Natural killer cell (primary cell): Measurements from ENCODE around the gene SORBS2. TPM values are rescaled to one million over a fixed set of nuclear protein-coding genes. Genes with fewer than 3 reads are reported as not detected.

Experiments used
- ATAC-seq, 3 donors: fragments of 150-1000 bp in 2 of 3; fragments of 200-7000 bp in 1 of 3; cut with Tn5 transposase; 1 replicate in 1 of 3; 2 replicates in 2 of 3; pipeline ENCODE4 v1.10.0; 2021; ENCODE audit warnings: mild to moderate bottlenecking in 2 of 3, moderate library complexity in 2 of 3
- DNase-seq, 2 donors: peaks; one replicate each; pipeline versions ENCODE4 v3.0.0 to v3.0.0-alpha.2; 2013 to 2021; ENCODE audit warnings: mixed read lengths in 1 of 2
- H3K27ac ChIP-seq: one replicate; pipeline ENCODE4 v1.5.1; 2013; ENCODE audit warnings: mild to moderate bottlenecking, low read length
- H3K27me3 ChIP-seq: one replicate; pipeline ENCODE4 v1.6.1; 2013; ENCODE audit warnings: low read length; ENCODE audit not compliant: control insufficient read depth, insufficient read depth
- H3K36me3 ChIP-seq: one replicate; pipeline ENCODE4 v1.6.1; 2013; ENCODE audit warnings: low read length; ENCODE audit not compliant: control insufficient read depth, insufficient read depth
- H3K4me1 ChIP-seq: one replicate; pipeline ENCODE4 v1.6.1; 2013; ENCODE audit warnings: low read length; ENCODE audit not compliant: control insufficient read depth, insufficient read depth
- H3K4me3 ChIP-seq: one replicate; pipeline ENCODE4 v1.5.1; 2013; ENCODE audit warnings: low read length
- H3K9me3 ChIP-seq: one replicate; pipeline ENCODE4 v1.6.1; 2013; ENCODE audit warnings: low read length; ENCODE audit not compliant: control insufficient read depth, insufficient read depth
- H3K27ac Mint-ChIP-seq, 2 donors: one replicate each; pipeline ENCODE4 v1.8.0; 2022; ENCODE audit warnings: mild to moderate bottlenecking in 2 of 2, mixed read lengths in 2 of 2, moderate library complexity in 1 of 2
- H3K27me3 Mint-ChIP-seq, 2 donors: one replicate each; pipeline ENCODE4 v1.8.0; 2022; ENCODE audit warnings: low read depth in 2 of 2, mixed read lengths in 2 of 2
- H3K36me3 Mint-ChIP-seq: one replicate; pipeline ENCODE4 v1.8.0; 2022; ENCODE audit warnings: mixed read lengths
- H3K4me1 Mint-ChIP-seq, 2 donors: one replicate each; pipeline ENCODE4 v1.8.0; 2022; ENCODE audit warnings: mixed read lengths in 2 of 2
- H3K4me3 Mint-ChIP-seq: one replicate; pipeline ENCODE4 v1.8.0; 2022; ENCODE audit warnings: mild to moderate bottlenecking, moderate library complexity, mixed read lengths
- H3K9me3 Mint-ChIP-seq, 2 donors: one replicate each; pipeline ENCODE4 v1.8.0; 2022; ENCODE audit warnings: mixed read lengths in 2 of 2
- CTCF ChIP-seq: fragments of 200-600 bp; IDR thresholded peaks from one replicate; pipeline ENCODE4 v1.8.0; 2022; ENCODE audit warnings: antibody characterized with exemption
- whole genome bisulfite sequencing: methylation state at CpG from one replicate; pipeline ENCODE4 v1.1.7; 2013; ENCODE audit warnings: missing lambda C conversion rate; ENCODE audit not compliant: insufficient coverage; 5-methylcytosine and 5-hydroxymethylcytosine counted together
- intact Hi-C: fragments of 100-400 bp; cut with micrococcal nuclease; formaldehyde crosslinking; loops from one replicate; pipeline ENCODE4 v1.14.2; 2022
- total RNA-seq, 4 donors: library from RNA; stranded (reverse); fragments of 120-200 nt in 1 of 4; gene quantifications; one replicate each; pipeline versions ENCODE4 v1.2.3 to v1.2.4, GENCODE V29; 2013 to 2022

The SORBS2 gene
- total RNA-seq, 3 donors from 2014 or later (not counting 1 experiment from before 2014, with no cell fraction given): 10.2 to 15.6 (median 13.5) TPM

- H3K4me3 ChIP-seq: no peak overlapping the region
- no peaks in the 10 kb centered on the region for H3K9me3 Mint-ChIP-seq
- DNase-seq: no peak
- no peaks in the 10 kb centered on the region for H3K9me3 ChIP-seq
- TF ChIP-seq CTCF: no peak
- no peaks in the 10 kb centered on the region for H3K27me3 Mint-ChIP-seq
- no peaks in the 10 kb centered on the region for H3K4me1 ChIP-seq
- H3K36me3 ChIP-seq: no peaks in the 10 kb centered on the region
- H3K4me3 Mint-ChIP-seq: no peak overlapping the region
- WGBS: 93% methylated on average over 3 of the region's 4 CpGs
- intact Hi-C loops: no loop called here
- no peak overlapping the region for H3K27ac Mint-ChIP-seq
- no peaks in the 10 kb centered on the region for H3K4me1 Mint-ChIP-seq
- no peak for ATAC-seq
- H3K27ac ChIP-seq: no peak overlapping the region
- H3K36me3 Mint-ChIP-seq: no peaks in the 10 kb centered on the region
- H3K27me3 ChIP-seq: no peaks in the 10 kb centered on the region
These were observed 9.0 kb downstream of the SORBS2 start for GRCh38 chr4:185803022-185803421.

- H3K36me3 ChIP-seq: no peaks in the 10 kb centered on the region
- H3K9me3 ChIP-seq: no peaks in the 10 kb centered on the region
- no peaks in the 10 kb centered on the region for H3K27me3 ChIP-seq
- Mint-ChIP-seq H3K36me3 (no peaks in the 10 kb centered on the region), H3K27ac (no peak overlapping the region), H3K27me3 (no peaks in the 10 kb centered on the region), H3K9me3 (no peaks in the 10 kb centered on the region), H3K4me3 (no peak overlapping the region), H3K4me1 (no peaks in the 10 kb centered on the region)
- no peak for ATAC-seq
- 84% methylated on average over 3 of the region's 4 CpGs for WGBS
- TF ChIP-seq CTCF: no peak
- DNase-seq: no peak
- no peaks in the 10 kb centered on the region for H3K4me1 ChIP-seq
- intact Hi-C loops: no loop called here
- no peak overlapping the region for H3K4me3 ChIP-seq
- H3K27ac ChIP-seq: no peak overlapping the region
These were observed 10.5 kb downstream of the SORBS2 start for GRCh38 chr4:185801471-185801870.

DNA sequence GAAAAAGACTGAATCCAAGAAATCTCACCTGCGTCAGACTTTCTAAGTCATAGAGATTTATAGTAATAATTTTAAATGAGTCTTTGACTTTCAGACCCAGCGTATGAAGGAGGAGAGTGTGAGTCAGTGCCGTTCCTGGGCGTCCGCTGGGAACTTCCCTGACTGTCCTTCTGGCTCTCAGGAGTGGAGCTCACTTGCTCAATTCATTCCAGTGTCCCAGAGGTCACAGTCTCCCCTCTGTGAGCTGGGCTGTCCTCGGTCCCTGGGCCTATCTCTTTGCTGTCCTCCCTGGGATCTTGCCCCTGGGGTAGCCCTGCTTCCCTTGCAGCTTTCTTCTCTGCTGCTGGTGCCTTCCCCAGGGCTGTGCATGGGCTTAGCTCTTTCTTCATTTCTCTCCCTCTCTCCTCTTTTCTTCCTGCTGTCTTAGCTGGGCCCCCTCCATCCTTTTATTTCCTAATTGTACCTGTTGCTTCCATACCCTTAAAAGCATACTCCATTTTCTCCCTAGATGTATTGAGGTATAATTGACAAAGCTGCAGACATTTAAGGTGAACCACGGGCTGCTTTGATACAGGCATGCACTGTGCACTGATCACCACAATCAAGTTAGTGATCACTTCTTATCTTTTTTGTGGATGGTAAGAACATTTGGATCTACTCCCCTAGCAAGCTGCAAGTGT lies 11.6 kb downstream of the SORBS2 start:
- Histone ChIP-seq H3K4me1 (no peaks in the 10 kb centered on the region), H3K36me3 (no peaks in the 10 kb centered on the region), H3K27ac (no peak overlapping the region), H3K9me3 (no peaks in the 10 kb centered on the region), H3K27me3 (no peaks in the 10 kb centered on the region), H3K4me3 (no peak overlapping the region)
- intact Hi-C loops: no loop called here
- no peaks in the 10 kb centered on the region for H3K4me1 Mint-ChIP-seq
- WGBS: 96% methylated on average over 7 of the region's 7 CpGs
- no peaks in the 10 kb centered on the region for H3K36me3 Mint-ChIP-seq
- H3K9me3 Mint-ChIP-seq: no peaks in the 10 kb centered on the region
- TF ChIP-seq CTCF: no peak
- ATAC-seq (no peak), DNase-seq (no peak)
- H3K27ac Mint-ChIP-seq: no peak overlapping the region
- no peaks in the 10 kb centered on the region for H3K27me3 Mint-ChIP-seq
- H3K4me3 Mint-ChIP-seq: no peak overlapping the region

DNA sequence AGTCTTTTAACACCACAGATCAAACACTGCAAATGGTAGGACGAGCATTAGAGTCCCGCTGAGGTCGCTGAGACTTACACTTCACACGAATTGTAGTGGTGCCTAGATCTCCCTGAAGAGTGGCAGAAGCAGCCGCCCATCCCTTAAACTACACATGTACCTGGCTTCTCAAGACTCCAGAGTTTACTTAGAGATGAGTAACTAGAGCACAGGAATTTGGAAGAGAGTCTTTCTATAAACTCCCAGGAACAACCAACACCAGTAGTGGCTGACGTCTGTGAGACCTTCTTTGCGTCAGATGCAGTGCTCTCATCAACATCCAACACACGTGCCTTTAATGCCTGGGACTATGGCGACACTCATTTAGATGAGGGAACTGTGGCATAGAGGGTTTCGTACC lies 12.6 kb downstream of the SORBS2 start:
- Histone ChIP-seq H3K9me3 (no peaks in the 10 kb centered on the region), H3K27ac (no peak overlapping the region), H3K27me3 (no peaks in the 10 kb centered on the region), H3K4me3 (no peak overlapping the region), H3K36me3 (no peaks in the 10 kb centered on the region), H3K4me1 (no peaks in the 10 kb centered on the region)
- H3K9me3 Mint-ChIP-seq: no peaks in the 10 kb centered on the region
- no peak for DNase-seq
- no peak overlapping the region for H3K27ac Mint-ChIP-seq
- no peak overlapping the region for H3K4me3 Mint-ChIP-seq
- ATAC-seq: no peak
- H3K27me3 Mint-ChIP-seq: no peaks in the 10 kb centered on the region
- H3K36me3 Mint-ChIP-seq: no peaks in the 10 kb centered on the region
- no peaks in the 10 kb centered on the region for H3K4me1 Mint-ChIP-seq
- TF ChIP-seq CTCF: no peak
- intact Hi-C loops: no loop called here
- WGBS: 92% methylated on average over 9 of the region's 10 CpGs
